Smooth muscle cell (in vitro differentiated cells): ENCODE results near the gene RPS6KA2. TPM values are rescaled to one million over a fixed set of nuclear protein-coding genes. Genes with fewer than 3 reads are reported as not detected.

ENCODE experiments used
- DNase-seq: peaks from one replicate; lab custom pipeline; 2025; ENCODE audit not compliant: unreplicated experiment; lab: John Stamatoyannopoulos, UW
- H2AFZ ChIP-seq: fragments of 200-600 bp; sonication (generic); 2 replicates; pipeline ENCODE4 v1.6.0; 2016; ENCODE audit warnings: antibody characterized with exemption, low read depth, mild to moderate bottlenecking
- H3F3A ChIP-seq: fragments of 200-600 bp; sonication (generic); 2 replicates; pipeline ENCODE4 v1.6.0; 2017; ENCODE audit warnings: antibody characterized with exemption, low read depth
- H3K27ac ChIP-seq: fragments of 200-600 bp; sonication (generic); 2 replicates; pipeline ENCODE4 v1.5.1; 2016; ENCODE audit warnings: low read depth, mild to moderate bottlenecking
- H3K27me3 ChIP-seq: fragments of 200-600 bp; sonication (generic); 2 replicates; pipeline ENCODE4 v1.6.1; 2016; ENCODE audit warnings: low read depth, mild to moderate bottlenecking
- H3K36me3 ChIP-seq: fragments of 200-600 bp; sonication (generic); 2 replicates; pipeline ENCODE4 v1.5.1; 2016; ENCODE audit warnings: low read depth
- H3K4me1 ChIP-seq: fragments of 200-600 bp; sonication (generic); 2 replicates; pipeline ENCODE4 v1.5.1; 2016; ENCODE audit warnings: low read depth
- H3K4me2 ChIP-seq: fragments of 200-600 bp; sonication (generic); 2 replicates; pipeline ENCODE4 v1.6.0; 2016; ENCODE audit warnings: mild to moderate bottlenecking
- H3K4me3 ChIP-seq: fragments of 200-600 bp; sonication (generic); 2 replicates; pipeline ENCODE4 v1.5.1; 2016; ENCODE audit warnings: mild to moderate bottlenecking
- H3K79me2 ChIP-seq: fragments of 200-600 bp; sonication (generic); 2 replicates; pipeline ENCODE4 v1.6.0; 2016; ENCODE audit warnings: low read depth, mild to moderate bottlenecking
- H3K9ac ChIP-seq: fragments of 200-600 bp; sonication (generic); 2 replicates; pipeline ENCODE4 v1.6.0; 2016; ENCODE audit warnings: low read depth
- H3K9me3 ChIP-seq: fragments of 200-600 bp; sonication (generic); replicated peaks from 2 replicates; pipeline ENCODE4 v1.5.1; 2016; ENCODE audit warnings: low read depth
- H4K20me1 ChIP-seq: fragments of 200-600 bp; sonication (generic); 2 replicates; pipeline ENCODE4 v1.6.0; 2016; ENCODE audit warnings: low read depth
- WGBS: methylation state at CpG from one replicate; pipeline ENCODE4 v1.1.7; 2016; ENCODE audit warnings: low lambda C conversion rate; 5-methylcytosine and 5-hydroxymethylcytosine counted together
- polyA plus RNA-seq: library from polyadenylated mRNA; unstranded; fragments of >200 nt; fragmentation: Nextera tagmentation; extraction: Ambion mirVana; gene quantifications from 2 replicates; pipeline ENCODE4 v1.2.1, GENCODE V29; 2016
- total RNA-seq: library from RNA; depleted of rRNA; stranded (reverse); fragments of >200 nt; gene quantifications from 2 replicates; pipeline ENCODE4 v1.2.3, GENCODE V29; 2014
- TF ChIP-seq, protein P1 (sequence below): fragments of 200-600 bp; sonication (generic); IDR thresholded peaks from 2 replicates; pipeline ENCODE4 v1.5.1; 2017; ENCODE audit warnings: borderline replicate concordance, mild to moderate bottlenecking, antibody characterized with exemption; ENCODE audit not compliant: insufficient read depth, poor library complexity, severe bottlenecking

Gene RPS6KA2
- total and polyA plus RNA-seq, 2 experiments from 2014 or later: 7.8 to 10.4 TPM

DNA sequence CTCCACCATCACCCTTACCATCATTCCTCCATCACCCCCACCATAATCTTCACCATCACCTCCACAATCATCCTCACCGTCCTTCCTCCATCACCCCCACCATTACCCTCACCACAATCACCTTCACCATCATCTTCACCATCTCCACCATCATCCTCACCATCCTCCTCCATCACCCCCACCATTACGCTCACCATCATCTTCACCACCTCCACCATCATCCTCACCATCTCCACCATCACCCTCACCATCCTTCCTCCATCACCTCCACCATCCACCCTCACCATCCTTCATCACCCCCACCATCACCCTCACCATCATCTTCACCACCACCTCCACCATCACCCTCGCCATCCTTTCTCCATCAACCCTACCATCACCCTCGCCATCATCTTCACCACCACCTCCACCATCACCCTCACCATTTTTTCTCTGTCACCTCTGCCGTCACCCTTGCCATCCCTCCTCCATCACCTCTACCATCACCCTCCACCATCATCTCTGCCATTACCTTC, 211.2 kb downstream of the RPS6KA2 start:
- Histone ChIP-seq H3K9ac (no peak overlapping the region), H3K4me3 (no peak overlapping the region), H3K79me2 (no peaks in the 10 kb centered on the region), H4K20me1 (no peaks in the 10 kb centered on the region), H3K36me3 (no peaks in the 10 kb centered on the region), H3K9me3 (no peaks in the 10 kb centered on the region), H3K27ac (no peak overlapping the region), H2AFZ (no peak overlapping the region), H3K27me3 (no peaks in the 10 kb centered on the region), H3F3A (no peaks in the 10 kb centered on the region), H3K4me2 (no peak overlapping the region), H3K4me1 (no peaks in the 10 kb centered on the region)
- TF ChIP-seq, protein P1, sequence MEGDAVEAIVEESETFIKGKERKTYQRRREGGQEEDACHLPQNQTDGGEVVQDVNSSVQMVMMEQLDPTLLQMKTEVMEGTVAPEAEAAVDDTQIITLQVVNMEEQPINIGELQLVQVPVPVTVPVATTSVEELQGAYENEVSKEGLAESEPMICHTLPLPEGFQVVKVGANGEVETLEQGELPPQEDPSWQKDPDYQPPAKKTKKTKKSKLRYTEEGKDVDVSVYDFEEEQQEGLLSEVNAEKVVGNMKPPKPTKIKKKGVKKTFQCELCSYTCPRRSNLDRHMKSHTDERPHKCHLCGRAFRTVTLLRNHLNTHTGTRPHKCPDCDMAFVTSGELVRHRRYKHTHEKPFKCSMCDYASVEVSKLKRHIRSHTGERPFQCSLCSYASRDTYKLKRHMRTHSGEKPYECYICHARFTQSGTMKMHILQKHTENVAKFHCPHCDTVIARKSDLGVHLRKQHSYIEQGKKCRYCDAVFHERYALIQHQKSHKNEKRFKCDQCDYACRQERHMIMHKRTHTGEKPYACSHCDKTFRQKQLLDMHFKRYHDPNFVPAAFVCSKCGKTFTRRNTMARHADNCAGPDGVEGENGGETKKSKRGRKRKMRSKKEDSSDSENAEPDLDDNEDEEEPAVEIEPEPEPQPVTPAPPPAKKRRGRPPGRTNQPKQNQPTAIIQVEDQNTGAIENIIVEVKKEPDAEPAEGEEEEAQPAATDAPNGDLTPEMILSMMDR: no peak
- DNase-seq: no peak
- 73% methylated on average over 5 of the region's 5 CpGs for WGBS

DNA sequence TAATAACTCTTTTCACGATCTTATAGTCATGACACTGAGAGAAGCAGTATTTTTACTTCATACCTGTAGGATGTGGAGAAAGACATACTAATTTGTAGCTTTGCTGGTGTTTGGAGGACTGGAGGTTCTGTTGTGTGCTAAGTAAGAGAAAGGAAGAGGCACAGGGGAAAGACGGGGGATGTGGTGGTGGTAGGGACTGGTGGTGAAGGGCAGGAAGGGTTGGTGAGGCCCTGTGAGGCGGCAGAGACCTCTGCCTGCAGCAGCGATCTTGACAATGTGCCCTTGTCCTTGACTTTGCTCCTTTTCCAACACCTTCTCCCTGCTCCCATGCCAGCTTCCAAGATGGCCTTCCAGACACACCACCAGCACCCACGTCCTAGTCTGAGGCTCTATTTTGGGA, 211.7 kb downstream of the RPS6KA2 start:
- H3K4me1 ChIP-seq: no peaks in the 10 kb centered on the region
- no peak overlapping the region for H3K4me3 ChIP-seq
- H3K36me3 ChIP-seq: no peaks in the 10 kb centered on the region
- H3K9ac ChIP-seq: no peak overlapping the region
- WGBS: 96% methylated on average over 3 of the region's 5 CpGs
- TF ChIP-seq, protein P1: no peak
- no peak overlapping the region for H3K4me2 ChIP-seq
- no peaks in the 10 kb centered on the region for H4K20me1 ChIP-seq
- H3K27ac ChIP-seq: no peak overlapping the region
- H3K9me3 ChIP-seq: no peaks in the 10 kb centered on the region
- H3F3A ChIP-seq: no peaks in the 10 kb centered on the region
- DNase-seq: no peak
- H2AFZ ChIP-seq: no peak overlapping the region
- H3K79me2 ChIP-seq: no peaks in the 10 kb centered on the region
- H3K27me3 ChIP-seq: no peaks in the 10 kb centered on the region

DNA sequence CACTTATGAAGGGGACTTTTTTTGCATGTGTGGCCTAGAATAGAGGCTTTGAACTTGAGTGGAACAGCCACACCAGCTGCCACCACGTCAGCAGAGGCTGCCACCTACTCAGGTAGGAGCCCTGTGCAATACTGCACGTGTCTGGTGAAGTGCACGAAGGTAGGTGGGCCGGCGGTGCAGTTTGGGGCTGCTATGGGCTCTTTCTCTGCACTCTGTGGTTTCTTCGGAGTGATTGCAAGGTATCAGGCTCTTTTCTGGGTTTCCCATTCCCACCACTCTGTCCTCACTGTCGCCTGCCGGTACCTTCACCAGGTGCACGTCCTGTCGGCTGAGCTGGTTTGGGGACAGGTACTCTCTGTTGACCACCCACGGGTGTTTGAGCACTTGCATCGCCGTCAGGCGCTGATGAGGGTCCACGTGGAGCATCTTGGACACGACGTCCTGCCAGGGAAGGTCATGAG, 213.5 kb downstream of the RPS6KA2 start:
- Histone ChIP-seq H3K36me3 (no peaks in the 10 kb centered on the region), H3K79me2 (no peaks in the 10 kb centered on the region), H4K20me1 (no peaks in the 10 kb centered on the region), H3K9me3 (no peaks in the 10 kb centered on the region), H3K27ac (no peak overlapping the region), H2AFZ (no peak overlapping the region), H3K27me3 (no peaks in the 10 kb centered on the region), H3K9ac (no peak overlapping the region), H3K4me2 (no peak overlapping the region), H3K4me3 (no peak overlapping the region), H3F3A (no peaks in the 10 kb centered on the region), H3K4me1 (no peaks in the 10 kb centered on the region)
- TF ChIP-seq, protein P1: no peak
- 95% methylated on average over 17 of the region's 17 CpGs for WGBS
- no peak for DNase-seq

DNA sequence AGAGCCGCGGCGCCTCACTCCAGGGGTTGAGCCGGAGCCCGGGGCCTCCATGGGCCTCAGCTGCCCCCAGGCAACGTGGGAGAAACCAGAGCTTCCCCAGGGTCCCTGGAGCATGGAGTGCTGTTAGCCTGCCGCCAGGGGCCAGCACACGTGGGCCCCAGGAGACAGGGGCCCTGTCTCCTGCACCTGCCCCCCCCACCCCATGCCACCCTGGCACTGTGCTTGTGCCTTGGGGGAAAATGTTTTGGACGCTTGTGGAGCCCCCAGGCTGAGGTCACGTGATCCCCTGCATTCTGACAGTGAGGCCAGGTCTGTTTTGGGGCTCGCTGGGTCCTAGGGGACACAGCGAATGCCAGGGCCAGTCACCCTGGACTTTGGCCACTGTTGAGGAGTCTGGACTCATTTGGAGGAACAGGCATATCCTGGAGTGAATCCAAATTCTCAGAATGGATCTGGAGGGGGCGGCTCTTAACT, 214.1 kb downstream of the RPS6KA2 start:
- no peak overlapping the region for H3K4me3 ChIP-seq
- DNase-seq: no peak
- H3K36me3 ChIP-seq: no peaks in the 10 kb centered on the region
- no peaks in the 10 kb centered on the region for H3F3A ChIP-seq
- H2AFZ ChIP-seq: no peak overlapping the region
- no peaks in the 10 kb centered on the region for H3K9me3 ChIP-seq
- H3K27me3 ChIP-seq: no peaks in the 10 kb centered on the region
- H3K79me2 ChIP-seq: no peaks in the 10 kb centered on the region
- H3K9ac ChIP-seq: no peak overlapping the region
- TF ChIP-seq, protein P1: no peak
- H3K4me2 ChIP-seq: no peak overlapping the region
- no peaks in the 10 kb centered on the region for H4K20me1 ChIP-seq
- H3K4me1 ChIP-seq: no peaks in the 10 kb centered on the region
- WGBS: 94% methylated on average over 13 of the region's 13 CpGs
- H3K27ac ChIP-seq: no peak overlapping the region
